HG02938 (cell line): ENCODE results near the gene KCTD21.

ENCODE experiments used
- ATAC-seq: cut with Tn5 transposase; IDR thresholded peaks from one replicate; pipeline ENCODE4 v1.9.1; 2021; ENCODE audit warnings: mild to moderate bottlenecking, moderate library complexity; ENCODE audit not compliant: unreplicated experiment

Gene KCTD21

DNA sequence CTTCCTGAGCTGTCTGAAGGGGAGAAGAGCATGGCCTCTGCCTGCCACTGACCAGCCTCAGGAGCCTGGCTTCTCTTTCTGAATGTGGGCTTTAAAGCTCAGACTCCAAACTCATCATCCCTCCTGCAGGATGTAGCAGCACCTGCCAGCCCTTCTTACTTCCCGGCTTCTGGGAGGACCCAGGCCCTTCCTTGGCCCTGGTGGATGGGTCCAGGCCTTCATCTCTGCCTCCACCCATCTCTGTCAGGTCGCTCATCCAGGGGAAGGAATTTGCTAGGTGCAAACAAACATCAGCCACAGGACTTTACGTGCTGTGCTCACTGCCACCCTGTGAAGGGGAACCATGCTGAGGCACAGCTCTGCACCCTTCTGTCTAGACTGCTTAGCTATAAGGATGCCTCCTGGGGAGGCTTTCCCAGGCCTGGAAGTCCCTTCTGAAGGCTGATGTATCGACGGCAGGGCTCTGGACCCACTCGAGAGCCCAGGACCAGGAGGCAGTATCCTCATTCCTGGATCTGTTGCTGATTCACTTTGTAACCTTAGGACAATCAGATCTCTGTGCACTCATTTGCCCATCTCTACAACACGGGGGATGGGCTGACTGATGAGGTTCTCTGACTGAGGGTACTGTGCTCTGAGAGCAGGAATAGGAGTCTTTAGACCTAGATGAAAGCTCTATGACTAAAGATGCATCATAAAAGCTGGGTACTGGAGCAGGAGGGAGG, 31.2 kb upstream of the KCTD21 start:
- no peak for ATAC-seq

GRCh38 chr11:78218707-78219492, 30.5 kb upstream of the KCTD21 start:
- ATAC-seq = no peak

GRCh38 chr11:78217650-78218541, 29.5 kb upstream of the KCTD21 start:
- ATAC-seq = no peak

GRCh38 chr11:78216571-78217287, 28.3 kb upstream of the KCTD21 start:
- ATAC-seq = no peak

GRCh38 chr11:78216021-78216420, 27.6 kb upstream of the KCTD21 start:
- ATAC-seq = no peak

DNA sequence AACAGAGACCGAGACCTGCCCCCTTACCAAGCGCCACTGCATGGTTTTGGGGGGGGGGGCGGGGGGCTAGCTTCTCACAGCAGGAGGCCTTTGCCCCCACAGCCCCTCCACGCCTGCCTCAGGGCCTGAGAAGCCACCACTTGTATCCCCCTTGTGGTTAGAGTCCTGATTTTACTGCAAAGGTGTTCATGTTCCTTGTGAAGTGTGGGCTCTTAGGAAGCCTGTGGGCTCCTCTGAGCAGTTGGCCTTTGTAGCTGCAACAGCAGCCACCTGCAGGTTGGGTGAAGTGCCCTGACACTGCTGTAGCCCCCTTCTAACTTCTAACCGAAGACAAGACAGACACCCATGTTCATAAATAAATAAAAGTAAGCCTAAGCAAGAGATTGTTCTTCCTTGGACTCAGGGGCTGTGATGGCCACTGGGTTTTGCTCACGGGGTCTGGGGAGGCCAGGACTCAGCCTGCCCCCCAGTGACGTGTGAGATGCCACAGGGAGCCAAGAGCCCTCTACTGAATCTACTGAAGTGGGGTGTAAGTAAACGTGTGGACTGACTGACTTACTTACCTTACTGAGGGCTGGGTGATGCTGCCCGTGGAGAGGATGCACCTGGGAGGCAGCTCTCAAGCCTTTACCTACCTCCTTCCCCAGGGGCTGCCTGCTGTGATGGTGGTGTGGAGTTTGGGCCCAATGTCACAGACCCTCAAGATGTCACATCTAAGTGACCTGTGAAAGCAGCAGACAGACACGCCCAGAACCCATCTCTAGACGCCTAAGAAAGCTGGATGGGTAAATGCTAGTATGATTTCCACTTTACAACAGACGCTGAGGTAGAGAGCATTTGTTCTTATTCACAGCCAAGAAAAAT, 26.1 kb upstream of the KCTD21 start:
- no peak for ATAC-seq

DNA sequence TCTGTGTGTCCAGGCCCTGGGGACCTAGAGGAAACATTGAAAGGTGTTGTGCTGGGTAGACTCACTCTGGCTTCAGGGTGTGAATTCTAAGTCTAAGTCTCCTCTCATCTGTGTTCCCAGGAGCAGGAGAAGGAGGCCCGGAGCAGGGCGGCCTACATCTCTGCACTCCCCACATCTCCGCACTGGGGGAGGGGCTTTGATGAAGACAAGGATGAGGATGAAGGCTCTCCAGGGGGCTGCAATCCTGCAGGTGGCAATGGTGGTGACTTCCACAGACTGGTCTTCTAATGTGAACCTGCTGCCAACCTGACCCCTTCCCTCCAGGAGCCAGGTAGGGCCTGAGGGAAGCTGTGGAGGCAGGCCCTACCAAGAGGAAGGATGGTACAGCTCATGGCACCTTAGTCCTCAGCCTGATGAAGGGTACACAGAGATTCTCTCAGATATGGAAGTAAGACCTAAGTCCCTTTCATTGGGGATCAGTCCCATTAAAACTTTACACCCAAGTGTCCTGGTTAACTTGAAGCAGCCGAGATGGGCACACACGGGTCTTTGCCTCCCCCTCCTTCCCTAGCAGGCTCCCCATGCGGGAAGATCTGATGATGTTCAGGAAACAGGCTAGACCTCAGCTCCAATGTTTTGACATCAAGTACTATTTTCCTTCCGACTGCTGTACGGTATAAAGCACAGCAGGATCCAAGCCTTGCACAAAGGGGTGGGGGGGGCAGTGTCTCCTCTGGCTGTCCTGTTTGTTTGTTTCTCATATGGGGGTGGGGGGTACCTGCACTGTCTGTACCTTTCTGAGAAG, 25.3 kb upstream of the KCTD21 start:
- ATAC-seq = no peak

DNA sequence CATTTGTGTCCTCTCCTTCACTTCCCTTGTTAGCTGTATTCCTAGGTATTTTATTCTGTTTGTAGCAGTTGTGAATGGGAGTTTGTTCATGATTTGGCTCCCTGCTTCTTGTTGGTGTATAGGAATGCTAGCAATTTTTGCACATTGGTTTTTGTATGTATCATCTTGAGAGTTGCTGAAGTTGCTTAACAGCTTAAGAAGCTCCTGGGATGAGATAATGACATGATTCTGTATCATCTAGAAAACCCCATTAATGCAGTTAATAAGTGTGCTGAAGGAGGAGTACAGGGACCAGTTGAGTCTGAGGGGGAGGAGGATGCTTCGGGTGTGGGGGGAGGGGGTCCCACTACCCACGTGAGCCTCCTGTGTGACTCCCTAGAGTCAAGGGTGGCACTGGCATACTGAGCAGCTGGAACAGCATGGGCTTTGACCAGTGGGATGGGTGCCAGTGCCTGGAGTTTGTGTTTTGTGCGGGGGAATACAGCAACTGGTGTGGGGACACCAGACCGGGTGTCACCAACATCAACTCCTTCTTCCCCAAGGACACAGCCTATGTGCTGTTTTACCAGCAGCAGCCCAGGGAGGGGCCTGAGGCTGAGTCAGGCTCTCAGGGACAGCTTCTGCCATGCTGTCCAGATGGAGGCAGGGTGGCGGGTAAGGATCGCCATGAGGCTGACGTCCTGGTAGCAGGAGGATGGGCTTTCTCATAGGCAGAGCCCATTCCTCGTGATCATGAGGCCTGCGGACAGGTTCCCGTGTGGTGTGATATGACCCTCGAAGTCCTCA, 24.4 kb upstream of the KCTD21 start:
- ATAC-seq = no peak

DNA sequence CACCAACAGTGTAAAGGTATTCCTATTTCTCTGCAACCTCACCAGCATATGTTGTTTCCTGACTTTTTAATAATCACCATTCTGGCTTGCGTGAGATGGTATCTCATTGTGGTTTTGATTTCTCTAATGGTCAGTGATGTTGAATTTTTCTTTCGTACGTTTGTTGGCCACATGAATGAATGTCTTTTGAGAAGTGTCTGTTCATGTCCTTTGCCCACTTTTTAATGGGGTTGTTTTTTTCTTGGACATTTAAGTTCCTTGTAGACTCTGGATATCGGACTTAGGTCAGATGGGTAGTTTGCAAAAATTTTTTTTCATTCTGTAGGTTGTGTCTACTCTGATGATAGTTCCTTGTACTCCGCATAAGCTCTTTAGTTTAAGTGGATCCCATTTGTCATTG, 23.1 kb upstream of the KCTD21 start:
- no peak for ATAC-seq

GRCh38 chr11:78210000-78210608, 21.7 kb upstream of the KCTD21 start:
- no peak for ATAC-seq

DNA sequence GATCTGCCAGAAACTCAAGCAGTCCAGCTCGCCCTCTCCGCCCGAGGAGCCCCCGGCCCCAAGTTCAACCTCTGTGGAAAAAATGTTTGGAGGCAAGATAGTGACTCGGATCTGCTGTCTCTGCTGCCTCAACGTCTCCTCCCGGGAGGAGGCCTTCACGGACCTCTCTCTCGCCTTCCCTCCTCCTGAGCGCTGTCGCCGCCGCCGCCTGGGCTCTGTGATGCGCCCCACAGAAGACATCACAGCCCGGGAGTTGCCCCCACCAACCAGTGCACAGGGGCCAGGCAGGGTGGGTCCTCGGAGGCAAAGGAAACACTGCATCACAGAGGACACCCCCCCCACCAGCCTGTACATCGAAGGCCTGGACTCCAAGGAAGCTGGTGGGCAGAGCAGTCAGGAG, 21.1 kb upstream of the KCTD21 start:
- ATAC-seq = no peak

DNA sequence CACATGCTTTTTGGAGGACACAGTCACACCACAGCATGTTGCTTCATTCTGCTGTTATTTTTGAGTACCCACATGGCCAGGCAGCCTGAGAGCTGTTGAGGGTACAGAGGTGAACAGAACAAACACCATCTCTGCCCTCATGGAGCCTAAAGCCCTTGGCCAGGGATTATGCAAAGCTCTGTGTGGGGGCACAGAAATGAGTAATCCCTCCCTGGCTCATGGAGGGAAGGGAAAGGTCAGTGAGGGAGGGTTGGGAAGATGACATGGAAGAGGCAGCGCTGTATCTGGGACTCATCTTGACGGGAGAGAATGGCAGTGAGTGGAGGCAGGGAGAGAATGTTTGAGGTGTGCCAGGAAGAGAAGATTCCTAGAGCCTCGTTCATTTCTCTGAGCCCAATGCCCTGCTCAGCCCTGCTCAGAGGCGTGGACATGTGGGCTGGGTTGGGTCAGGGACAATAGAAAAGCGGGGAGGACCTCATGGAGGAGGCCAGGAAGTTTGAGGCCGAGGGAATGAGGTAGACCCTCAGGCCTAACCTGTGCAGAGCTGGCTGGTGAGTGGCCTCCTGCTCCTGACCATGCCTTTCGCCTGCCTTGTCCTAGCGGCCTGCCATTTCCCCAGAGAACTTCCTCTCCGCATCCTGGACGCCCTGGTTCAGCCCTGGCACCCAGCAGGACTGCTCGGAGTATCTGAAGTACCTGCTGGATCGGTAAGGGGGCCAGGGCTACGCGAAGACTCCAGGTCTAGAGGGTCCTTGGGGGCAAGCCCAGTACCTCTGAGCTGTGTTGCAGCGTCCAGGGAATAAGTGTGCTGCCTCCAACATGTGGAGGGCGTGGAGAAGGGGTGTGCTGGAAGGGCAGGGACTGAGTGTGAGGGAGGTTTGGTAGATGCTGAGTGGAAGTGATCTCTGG, 20.1 kb upstream of the KCTD21 start:
- ATAC-seq = no peak

DNA sequence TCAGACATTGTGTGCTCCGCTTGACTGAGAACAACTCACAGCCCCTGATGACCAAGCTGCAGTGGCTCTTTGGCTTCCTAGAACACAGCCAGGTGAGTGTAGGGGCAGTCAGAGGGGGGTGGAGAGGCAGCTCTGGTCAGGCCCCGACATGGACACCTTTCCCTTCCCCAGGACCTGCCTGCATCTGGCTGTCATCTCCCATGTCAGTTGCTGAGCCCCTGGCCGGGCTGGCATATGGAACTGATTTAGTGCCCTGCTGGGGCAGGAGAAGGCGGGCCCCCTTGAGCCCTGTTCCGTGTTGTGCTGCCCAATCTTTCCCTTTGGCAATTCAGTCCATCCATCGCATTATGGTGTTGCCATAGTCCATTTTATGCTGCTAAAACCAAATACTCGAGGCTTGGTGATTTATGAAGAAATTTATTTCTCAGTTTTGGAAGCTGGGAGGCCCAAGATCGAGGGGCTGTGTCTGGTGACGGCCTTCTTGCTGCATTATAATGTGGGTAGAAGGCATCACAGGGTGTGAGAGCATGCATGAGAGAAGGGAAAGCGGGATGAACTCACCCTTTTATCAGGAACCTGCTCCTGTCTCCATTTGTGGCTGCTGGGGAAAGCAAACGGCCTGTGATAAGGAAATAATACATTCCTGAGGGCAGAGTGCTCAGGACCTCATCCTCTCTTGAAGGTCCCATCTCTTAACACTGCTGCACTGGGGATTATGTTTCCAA, 19.3 kb upstream of the KCTD21 start:
- no peak for ATAC-seq

- ATAC-seq = no peak
Measured at GRCh38 chr11:78205691-78206090, 17.3 kb upstream of the KCTD21 start.

DNA sequence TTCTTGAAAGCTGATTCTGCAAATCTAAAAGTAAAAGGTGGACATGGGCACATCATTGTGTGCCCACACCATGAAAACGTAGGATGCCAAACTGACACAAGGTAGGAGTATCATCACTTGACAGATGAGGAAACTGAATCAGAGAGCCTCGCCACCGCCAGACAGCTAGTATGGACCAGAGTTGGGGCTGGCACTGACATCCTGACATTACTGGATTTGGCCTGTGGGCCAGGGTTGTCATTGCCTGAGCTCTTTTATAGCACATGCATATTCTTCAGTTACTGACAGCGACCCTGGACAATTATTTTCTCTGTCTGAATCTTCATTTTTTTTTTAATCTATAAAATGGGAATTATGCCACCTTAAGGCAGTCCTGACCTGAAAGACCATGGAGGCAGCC, 16.8 kb upstream of the KCTD21 start:
- ATAC-seq = no peak

- no peak for ATAC-seq
Measured at GRCh38 chr11:78203184-78203583, 14.8 kb upstream of the KCTD21 start.
